C4-2B (cell line): ENCODE results near the gene PPP6C.

Experiments
- H3K27ac ChIP-seq: fragments of 450-650 bp; 2 replicates; pipeline ENCODE4 v1.5.1; 2017
- ZFX ChIP-seq: fragments of 450-650 bp; IDR thresholded peaks from 2 replicates; pipeline ENCODE4 v1.6.1; 2017
- TF ChIP-seq, protein P1 (sequence below): fragments of 450-650 bp; conservative IDR thresholded peaks from 2 replicates; pipeline ENCODE4 v1.5.1; 2017; ENCODE audit warnings: mild to moderate bottlenecking

Gene PPP6C

DNA sequence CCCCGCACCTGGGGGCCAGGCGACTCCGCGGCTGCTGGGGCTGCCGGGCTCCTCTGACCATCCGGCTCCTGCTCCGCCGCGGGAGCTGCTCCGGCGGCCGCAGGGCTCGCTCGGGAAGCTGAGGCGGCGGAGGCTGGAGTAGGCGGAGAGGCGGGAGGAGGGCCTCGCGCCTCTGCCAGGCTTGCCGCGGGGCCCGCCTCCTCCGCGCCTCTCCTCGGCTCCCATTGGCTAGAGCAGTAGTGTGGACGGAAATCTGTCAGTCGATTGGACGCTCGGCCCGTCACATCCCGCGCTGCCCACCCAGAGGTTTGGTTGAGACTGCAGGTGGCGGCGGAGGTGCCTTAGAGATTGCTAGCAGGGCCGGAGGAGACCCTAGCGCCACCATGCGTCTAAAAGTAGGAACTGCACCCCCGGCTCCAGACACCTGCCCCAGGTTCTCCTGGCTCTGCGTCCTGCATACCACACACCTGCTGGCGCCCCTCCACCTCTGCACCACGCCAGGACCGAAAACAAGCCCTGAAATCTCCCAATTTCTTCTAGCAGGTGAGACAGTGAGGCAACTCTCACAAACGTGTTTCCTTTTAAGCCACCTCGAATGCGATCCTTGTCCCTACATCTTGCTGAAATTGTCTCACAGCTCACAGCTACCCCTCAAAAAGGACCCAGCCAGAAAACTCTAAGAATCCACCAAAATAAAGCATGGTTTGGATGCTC is 46.1 kb downstream of the PPP6C start, which contains the start of gene SCAI:
TSS of gene SCAI (minus strand) at position 152 of the 714 bp plus-strand sequence. CDS start at position 61, 91 bp downstream.
- TF ChIP-seq ZFX = no peak
- TF ChIP-seq, protein P1, sequence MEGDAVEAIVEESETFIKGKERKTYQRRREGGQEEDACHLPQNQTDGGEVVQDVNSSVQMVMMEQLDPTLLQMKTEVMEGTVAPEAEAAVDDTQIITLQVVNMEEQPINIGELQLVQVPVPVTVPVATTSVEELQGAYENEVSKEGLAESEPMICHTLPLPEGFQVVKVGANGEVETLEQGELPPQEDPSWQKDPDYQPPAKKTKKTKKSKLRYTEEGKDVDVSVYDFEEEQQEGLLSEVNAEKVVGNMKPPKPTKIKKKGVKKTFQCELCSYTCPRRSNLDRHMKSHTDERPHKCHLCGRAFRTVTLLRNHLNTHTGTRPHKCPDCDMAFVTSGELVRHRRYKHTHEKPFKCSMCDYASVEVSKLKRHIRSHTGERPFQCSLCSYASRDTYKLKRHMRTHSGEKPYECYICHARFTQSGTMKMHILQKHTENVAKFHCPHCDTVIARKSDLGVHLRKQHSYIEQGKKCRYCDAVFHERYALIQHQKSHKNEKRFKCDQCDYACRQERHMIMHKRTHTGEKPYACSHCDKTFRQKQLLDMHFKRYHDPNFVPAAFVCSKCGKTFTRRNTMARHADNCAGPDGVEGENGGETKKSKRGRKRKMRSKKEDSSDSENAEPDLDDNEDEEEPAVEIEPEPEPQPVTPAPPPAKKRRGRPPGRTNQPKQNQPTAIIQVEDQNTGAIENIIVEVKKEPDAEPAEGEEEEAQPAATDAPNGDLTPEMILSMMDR = peak; percentile 99
- H3K27ac ChIP-seq = peak within 1 kb of the TSS; percentile 73

DNA sequence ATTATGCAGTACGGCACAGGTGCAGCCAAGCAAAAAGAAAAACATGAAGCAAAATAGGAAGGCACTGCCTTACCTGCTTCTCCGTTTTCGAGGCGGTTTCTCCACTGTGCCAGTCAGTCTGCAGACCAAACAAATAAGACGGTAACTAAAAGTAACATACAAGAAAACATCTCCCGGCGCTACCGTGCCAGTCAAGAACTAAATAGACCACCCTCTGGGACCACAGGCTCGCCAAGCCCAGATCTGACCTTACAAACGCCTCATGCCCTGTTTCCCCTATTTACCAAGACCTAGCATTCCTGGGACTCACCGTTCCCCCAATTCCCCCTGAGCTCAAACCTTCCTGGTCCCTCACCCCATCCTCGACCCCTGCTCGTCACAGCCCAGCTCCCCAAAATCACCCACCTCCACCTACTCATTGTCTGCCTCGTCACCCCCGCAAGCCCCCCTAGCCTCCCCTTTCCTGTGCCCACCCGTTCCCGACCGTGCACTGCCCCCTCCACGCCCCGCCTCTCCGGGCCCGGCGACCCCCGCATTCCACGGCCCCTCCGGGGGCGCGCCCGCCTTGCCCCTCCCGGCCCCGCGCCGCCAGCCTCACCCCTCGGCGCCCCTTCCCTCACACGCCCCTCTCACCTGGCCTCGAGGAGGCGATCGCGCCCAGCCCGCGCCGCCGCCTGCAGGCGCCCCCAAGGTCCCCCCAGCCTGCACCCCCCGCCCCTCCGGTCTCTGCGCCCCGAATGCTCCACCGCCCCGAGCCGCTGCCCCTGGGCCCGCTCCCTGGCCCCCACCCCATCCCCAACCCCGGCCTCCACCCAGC is 46.8 kb downstream of the PPP6C start:
- peak overlapping the region; percentile 73 for H3K27ac ChIP-seq
- TF ChIP-seq, protein P1 = no peak
- no peak for TF ChIP-seq ZFX

DNA sequence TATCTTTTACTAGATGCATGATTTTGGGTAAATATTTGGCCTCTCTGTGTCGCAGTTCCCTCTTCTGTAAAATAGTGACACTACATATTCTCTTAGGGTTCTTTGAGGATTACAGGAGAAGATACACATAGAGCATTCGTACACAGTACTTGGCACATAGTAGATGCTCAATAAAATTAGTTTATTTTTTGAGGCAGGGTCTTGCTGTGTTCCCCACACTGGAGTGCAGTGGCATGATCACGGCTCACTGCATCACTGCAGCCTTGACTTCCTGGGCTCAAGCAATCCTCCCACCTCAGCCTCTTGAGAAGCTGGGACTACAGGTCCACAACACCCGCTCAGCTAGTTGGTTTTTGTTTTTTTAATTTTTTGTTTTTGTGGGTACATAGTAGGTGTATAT is 47.9 kb downstream of the PPP6C start:
- no peak overlapping the region for H3K27ac ChIP-seq
- TF ChIP-seq, protein P1 = no peak
- TF ChIP-seq ZFX = no peak

DNA sequence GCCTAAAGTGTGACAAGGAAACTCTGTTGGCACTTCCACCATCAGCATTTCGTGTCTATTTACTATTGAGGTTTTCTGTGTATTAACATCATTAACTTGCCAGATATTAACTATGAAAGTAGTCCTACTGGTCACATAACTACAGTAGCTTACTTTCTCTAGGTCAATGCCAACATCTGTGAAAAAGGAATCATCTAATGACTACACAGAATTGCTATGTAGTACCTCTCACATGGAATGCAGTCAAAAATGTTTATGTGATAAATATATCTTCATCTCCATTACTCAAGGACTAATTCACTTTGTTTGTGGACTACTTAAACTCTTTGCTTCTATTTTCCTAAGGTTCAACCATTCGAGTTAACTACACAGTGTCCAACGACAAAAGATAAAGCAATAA is 48.4 kb downstream of the PPP6C start:
- no peak overlapping the region for H3K27ac ChIP-seq
- TF ChIP-seq ZFX = no peak
- TF ChIP-seq, protein P1 = no peak

DNA sequence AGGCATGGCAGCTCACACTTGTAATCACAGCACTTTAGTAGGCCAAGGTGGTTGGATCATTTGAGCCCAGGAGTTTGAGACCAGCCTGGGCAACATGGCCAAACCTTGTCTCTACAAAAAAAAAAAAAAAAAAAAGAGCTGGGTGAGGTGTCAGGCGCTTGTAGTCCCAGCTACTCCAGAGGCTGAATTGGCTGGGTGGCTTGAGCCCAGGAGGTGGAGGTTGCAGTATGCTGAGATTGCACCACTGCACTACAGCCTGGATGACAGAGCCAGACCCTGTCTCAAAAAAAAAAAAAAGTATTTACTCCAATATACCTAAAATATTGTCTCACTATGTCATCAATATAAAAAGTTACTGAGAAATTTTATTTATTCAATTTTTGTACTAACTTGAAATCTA is 49.0 kb downstream of the PPP6C start:
- TF ChIP-seq ZFX = no peak
- TF ChIP-seq, protein P1 = no peak
- no peak overlapping the region for H3K27ac ChIP-seq

DNA sequence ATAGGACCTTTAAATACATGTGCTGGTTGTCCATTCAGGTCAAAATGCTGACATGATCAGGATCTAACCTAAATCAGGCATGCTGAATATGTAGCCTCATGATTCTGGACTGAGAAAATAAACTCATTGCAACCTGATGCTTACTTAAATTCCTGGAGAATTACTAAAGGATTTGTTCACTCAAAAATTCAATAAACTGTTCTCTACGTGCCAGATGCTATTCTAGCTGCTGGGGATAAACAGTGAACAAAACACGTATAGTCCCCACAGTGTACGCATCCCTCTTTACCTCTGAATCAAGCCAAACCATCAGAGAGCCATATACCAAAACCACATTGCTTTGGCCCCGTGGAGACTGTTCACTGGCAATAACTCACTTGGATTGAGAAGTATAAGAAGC is 52.4 kb downstream of the PPP6C start:
- no peak overlapping the region for H3K27ac ChIP-seq
- TF ChIP-seq ZFX = no peak
- TF ChIP-seq, protein P1 = no peak

DNA sequence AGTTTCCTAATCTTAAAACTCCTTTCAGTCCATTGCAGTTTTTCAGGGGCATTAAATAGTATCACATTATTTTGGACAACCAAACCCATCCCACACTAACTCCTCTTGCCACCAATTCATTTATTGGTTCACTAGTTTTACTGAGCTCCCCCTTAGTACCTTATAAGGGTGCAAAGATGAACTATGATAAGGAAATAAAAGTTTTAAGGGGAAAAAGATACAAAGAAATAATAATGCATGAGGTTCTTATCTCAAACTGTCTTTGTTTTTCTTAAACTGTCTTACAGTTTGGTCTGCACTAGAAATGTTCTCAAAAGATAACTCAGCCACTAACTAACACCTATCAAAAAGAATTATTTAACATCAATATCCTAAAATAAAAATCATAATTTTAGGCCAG is 54.6 kb downstream of the PPP6C start:
- TF ChIP-seq, protein P1 = no peak
- TF ChIP-seq ZFX = no peak
- no peak overlapping the region for H3K27ac ChIP-seq
